MM.1S (cell line): ENCODE data around the gene TNFSF13B.

ENCODE experiments used
- DNase-seq: peaks from one replicate; pipeline ENCODE4 v3.0.0-alpha.2; 2015
- H2AFZ ChIP-seq: fragments of 300-600 bp; sonication (generic); 2 replicates; pipeline ENCODE4 v1.6.0; 2016; ENCODE audit warnings: antibody characterized with exemption, low read length
- H3F3A ChIP-seq: fragments of 300-600 bp; sonication (generic); 2 replicates; pipeline ENCODE4 v1.6.1; 2016; ENCODE audit warnings: mild to moderate bottlenecking, antibody characterized with exemption, low read length, moderate library complexity, mixed read lengths; ENCODE audit not compliant: insufficient read depth
- H3K27ac ChIP-seq: fragments of 300-600 bp; sonication (generic); 2 replicates; pipeline ENCODE4 v1.5.1; 2016; ENCODE audit warnings: mild to moderate bottlenecking, low read length
- H3K27me3 ChIP-seq: fragments of 300-600 bp; sonication (generic); replicated peaks from 2 replicates; pipeline ENCODE4 v1.6.0; 2016; ENCODE audit warnings: low read length; ENCODE audit not compliant: insufficient read depth
- H3K36me3 ChIP-seq: fragments of 300-600 bp; sonication (generic); replicated peaks from 2 replicates; pipeline ENCODE4 v1.6.1; 2016; ENCODE audit warnings: mild to moderate bottlenecking, low read length, mixed read lengths; ENCODE audit not compliant: insufficient read depth
- H3K4me1 ChIP-seq: fragments of 300-600 bp; sonication (generic); 2 replicates; pipeline ENCODE4 v1.6.1; 2016; ENCODE audit warnings: low read length, mixed read lengths
- H3K4me2 ChIP-seq: fragments of 300-600 bp; sonication (generic); 2 replicates; pipeline ENCODE4 v1.6.0; 2016; ENCODE audit warnings: low read depth, low read length
- H3K4me3 ChIP-seq: fragments of 300-600 bp; sonication (generic); 2 replicates; pipeline ENCODE4 v1.5.1; 2016; ENCODE audit warnings: low read length, mixed read lengths
- H3K79me2 ChIP-seq: fragments of 300-600 bp; sonication (generic); 2 replicates; pipeline ENCODE4 v1.6.1; 2016; ENCODE audit warnings: mixed run types, low read length, mixed read lengths
- H3K9ac ChIP-seq: fragments of 300-600 bp; sonication (generic); 2 replicates; pipeline ENCODE4 v1.6.1; 2016; ENCODE audit warnings: low read length, mixed read lengths
- H3K9me2 ChIP-seq: fragments of 300-600 bp; sonication (generic); replicated peaks from 2 replicates; pipeline ENCODE4 v1.6.1; 2016; ENCODE audit warnings: mild to moderate bottlenecking, low read length, mixed read lengths; ENCODE audit not compliant: insufficient read depth
- H3K9me3 ChIP-seq: fragments of 300-600 bp; sonication (generic); replicated peaks from 2 replicates; pipeline ENCODE4 v1.6.1; 2016; ENCODE audit warnings: mild to moderate bottlenecking, low read length, mixed read lengths; ENCODE audit not compliant: insufficient read depth
- H4K20me1 ChIP-seq: fragments of 300-600 bp; sonication (generic); 2 replicates; pipeline ENCODE4 v1.6.1; 2016; ENCODE audit warnings: mild to moderate bottlenecking, low read length, moderate library complexity, mixed read lengths; ENCODE audit not compliant: insufficient read depth
- EZH2 ChIP-seq: fragments of 300-600 bp; sonication (generic); optimal IDR thresholded peaks from 2 replicates; pipeline ENCODE3; 2017; ENCODE audit warnings: low read depth, mild to moderate bottlenecking, antibody characterized with exemption, low read length, mixed read lengths
- EZH2phosphoT487 ChIP-seq: fragments of 300-600 bp; sonication (generic); IDR thresholded peaks from 2 replicates; pipeline ENCODE4 v1.6.1; 2018; ENCODE audit warnings: antibody characterized with exemption, low read length
- TF ChIP-seq, protein P1 (sequence below): fragments of 300-600 bp; sonication (generic); IDR thresholded peaks from 2 replicates; pipeline ENCODE4 v1.5.1; 2016; ENCODE audit warnings: antibody characterized with exemption, low read length, mixed read lengths

The TNFSF13B gene, protein sequence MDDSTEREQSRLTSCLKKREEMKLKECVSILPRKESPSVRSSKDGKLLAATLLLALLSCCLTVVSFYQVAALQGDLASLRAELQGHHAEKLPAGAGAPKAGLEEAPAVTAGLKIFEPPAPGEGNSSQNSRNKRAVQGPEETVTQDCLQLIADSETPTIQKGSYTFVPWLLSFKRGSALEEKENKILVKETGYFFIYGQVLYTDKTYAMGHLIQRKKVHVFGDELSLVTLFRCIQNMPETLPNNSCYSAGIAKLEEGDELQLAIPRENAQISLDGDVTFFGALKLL

DNA sequence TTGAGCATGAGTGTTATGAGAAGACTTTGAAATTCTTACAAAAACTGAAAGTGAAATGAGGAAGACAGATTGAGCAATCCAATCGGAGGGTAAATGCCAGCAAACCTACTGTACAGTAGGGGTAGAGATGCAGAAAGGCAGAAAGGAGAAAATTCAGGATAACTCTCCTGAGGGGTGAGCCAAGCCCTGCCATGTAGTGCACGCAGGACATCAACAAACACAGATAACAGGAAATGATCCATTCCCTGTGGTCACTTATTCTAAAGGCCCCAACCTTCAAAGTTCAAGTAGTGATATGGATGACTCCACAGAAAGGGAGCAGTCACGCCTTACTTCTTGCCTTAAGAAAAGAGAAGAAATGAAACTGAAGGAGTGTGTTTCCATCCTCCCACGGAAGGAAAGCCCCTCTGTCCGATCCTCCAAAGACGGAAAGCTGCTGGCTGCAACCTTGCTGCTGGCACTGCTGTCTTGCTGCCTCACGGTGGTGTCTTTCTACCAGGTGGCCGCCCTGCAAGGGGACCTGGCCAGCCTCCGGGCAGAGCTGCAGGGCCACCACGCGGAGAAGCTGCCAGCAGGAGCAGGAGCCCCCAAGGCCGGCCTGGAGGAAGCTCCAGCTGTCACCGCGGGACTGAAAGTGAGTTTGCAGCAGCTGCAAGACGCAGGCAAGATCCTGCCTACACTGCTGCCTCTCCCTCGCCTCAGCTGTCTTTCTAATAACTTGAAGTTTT, at the start of gene TNFSF13B:
Gene TNFSF13B (plus strand): TSS at position 118 of the 728 bp plus-strand sequence. CDS start 178 bp downstream, at position 296.
- peak within 1 kb of the TSS; percentile 17; the same call in 1 of the 2 replicates for H3K9ac ChIP-seq

DNA sequence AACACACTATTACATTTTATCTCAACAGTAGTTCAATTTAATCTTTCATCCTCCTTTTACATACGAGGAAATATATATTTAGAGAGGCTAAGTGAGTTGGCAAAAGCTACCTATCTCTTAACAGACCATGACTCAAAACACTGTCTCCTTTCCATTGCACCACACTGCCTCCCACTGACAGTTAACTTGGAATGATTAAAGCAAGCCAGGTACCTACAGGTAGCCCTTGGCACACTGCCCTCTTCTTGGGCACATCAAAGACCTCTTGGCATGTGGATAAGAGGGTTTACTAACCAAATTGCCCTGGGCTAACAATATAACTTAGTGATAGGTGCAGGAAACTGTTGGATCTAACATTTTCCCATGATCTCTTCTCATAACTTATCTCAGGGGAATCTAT, 49.5 kb upstream of the TNFSF13B start:
- Histone ChIP-seq H3K27me3 (no peaks in the 10 kb centered on the region), H3K4me2 (peak overlapping the region; percentile 69; the same call in 1 of the 2 replicates), H2AFZ (no peak overlapping the region), H3K4me3 (no peak overlapping the region), H3K79me2 (peaks cover 70% of the 10 kb centered on the region), H3K4me1 (peaks cover 7% of the 10 kb centered on the region), H3K9me2 (no peaks in the 10 kb centered on the region), H4K20me1 (0 out of 2 replicates have a peak, but pooled peaks cover 3% of the 10 kb centered on the region), H3K9me3 (no peaks in the 10 kb centered on the region), H3K27ac (no peak overlapping the region), H3F3A (no peaks in the 10 kb centered on the region), H3K9ac (no peak overlapping the region), H3K36me3 (no peaks in the 10 kb centered on the region)
- TF ChIP-seq, protein P1, sequence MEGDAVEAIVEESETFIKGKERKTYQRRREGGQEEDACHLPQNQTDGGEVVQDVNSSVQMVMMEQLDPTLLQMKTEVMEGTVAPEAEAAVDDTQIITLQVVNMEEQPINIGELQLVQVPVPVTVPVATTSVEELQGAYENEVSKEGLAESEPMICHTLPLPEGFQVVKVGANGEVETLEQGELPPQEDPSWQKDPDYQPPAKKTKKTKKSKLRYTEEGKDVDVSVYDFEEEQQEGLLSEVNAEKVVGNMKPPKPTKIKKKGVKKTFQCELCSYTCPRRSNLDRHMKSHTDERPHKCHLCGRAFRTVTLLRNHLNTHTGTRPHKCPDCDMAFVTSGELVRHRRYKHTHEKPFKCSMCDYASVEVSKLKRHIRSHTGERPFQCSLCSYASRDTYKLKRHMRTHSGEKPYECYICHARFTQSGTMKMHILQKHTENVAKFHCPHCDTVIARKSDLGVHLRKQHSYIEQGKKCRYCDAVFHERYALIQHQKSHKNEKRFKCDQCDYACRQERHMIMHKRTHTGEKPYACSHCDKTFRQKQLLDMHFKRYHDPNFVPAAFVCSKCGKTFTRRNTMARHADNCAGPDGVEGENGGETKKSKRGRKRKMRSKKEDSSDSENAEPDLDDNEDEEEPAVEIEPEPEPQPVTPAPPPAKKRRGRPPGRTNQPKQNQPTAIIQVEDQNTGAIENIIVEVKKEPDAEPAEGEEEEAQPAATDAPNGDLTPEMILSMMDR: no peak
- no peak for TF ChIP-seq EZH2phosphoT487
- no peak for TF ChIP-seq EZH2
- no peak for DNase-seq

More for the DNA sequence above, at the start of gene TNFSF13B:
- Histone ChIP-seq H2AFZ (peak within 1 kb of the TSS; percentile 54), H3K4me2 (peak within 1 kb of the TSS; percentile 81), H3K36me3 (no peaks in the 10 kb centered on the region), H3K4me3 (peak within 1 kb of the TSS; percentile 49), H3K27ac (peak within 1 kb of the TSS; percentile 31; the same call in 1 of the 2 replicates), H3K9me2 (no peaks in the 10 kb centered on the region), H3K4me1 (no peaks in the 10 kb centered on the region), H3K79me2 (no peaks in the 10 kb centered on the region), H3F3A (peaks cover 18% of the 10 kb centered on the region), H3K9me3 (no peaks in the 10 kb centered on the region), H4K20me1 (no peaks in the 10 kb centered on the region), H3K27me3 (no peaks in the 10 kb centered on the region)
- DNase-seq: peak; percentile 70
- TF ChIP-seq EZH2 (no peak), EZH2phosphoT487 (no peak)
- TF ChIP-seq, protein P1: peak; percentile 45

- no peak for DNase-seq
- no peaks in the 10 kb centered on the region for H3K9me3 ChIP-seq
- H3K4me1 ChIP-seq: peaks cover 7% of the 10 kb centered on the region
- peaks cover 86% of the 10 kb centered on the region for H3K79me2 ChIP-seq
- H4K20me1 ChIP-seq: 0 out of 2 replicates have a peak, but pooled peaks cover 3% of the 10 kb centered on the region
- no peaks in the 10 kb centered on the region for H3K36me3 ChIP-seq
- H3K9ac ChIP-seq: no peak overlapping the region
- H3K4me3 ChIP-seq: no peak overlapping the region
- no peaks in the 10 kb centered on the region for H3K9me2 ChIP-seq
- H2AFZ ChIP-seq: no peak overlapping the region
- H3K27me3 ChIP-seq: no peaks in the 10 kb centered on the region
- no peak overlapping the region for H3K27ac ChIP-seq
- H3K4me2 ChIP-seq: no peak overlapping the region
- no peaks in the 10 kb centered on the region for H3F3A ChIP-seq
- TF ChIP-seq, protein P1: no peak
- TF ChIP-seq EZH2 (no peak), EZH2phosphoT487 (no peak)
These were observed 45.6 kb upstream of the TNFSF13B start for GRCh38 chr13:108223687-108224503.
